ENCODE results near the gene FLCN.

FLCN gene

GRCh38 chr17:17231621-17232302, 5.2 kb downstream of the FLCN start:
- peaks cover 20% of the 10 kb centered on the region for H4K20me1 ChIP-seq (ENCODE audit: insufficient read depth, low read length)
- TF ChIP-seq, protein P1, sequence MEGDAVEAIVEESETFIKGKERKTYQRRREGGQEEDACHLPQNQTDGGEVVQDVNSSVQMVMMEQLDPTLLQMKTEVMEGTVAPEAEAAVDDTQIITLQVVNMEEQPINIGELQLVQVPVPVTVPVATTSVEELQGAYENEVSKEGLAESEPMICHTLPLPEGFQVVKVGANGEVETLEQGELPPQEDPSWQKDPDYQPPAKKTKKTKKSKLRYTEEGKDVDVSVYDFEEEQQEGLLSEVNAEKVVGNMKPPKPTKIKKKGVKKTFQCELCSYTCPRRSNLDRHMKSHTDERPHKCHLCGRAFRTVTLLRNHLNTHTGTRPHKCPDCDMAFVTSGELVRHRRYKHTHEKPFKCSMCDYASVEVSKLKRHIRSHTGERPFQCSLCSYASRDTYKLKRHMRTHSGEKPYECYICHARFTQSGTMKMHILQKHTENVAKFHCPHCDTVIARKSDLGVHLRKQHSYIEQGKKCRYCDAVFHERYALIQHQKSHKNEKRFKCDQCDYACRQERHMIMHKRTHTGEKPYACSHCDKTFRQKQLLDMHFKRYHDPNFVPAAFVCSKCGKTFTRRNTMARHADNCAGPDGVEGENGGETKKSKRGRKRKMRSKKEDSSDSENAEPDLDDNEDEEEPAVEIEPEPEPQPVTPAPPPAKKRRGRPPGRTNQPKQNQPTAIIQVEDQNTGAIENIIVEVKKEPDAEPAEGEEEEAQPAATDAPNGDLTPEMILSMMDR (IDR thresholded peaks at IDR 0.05; ENCODE audit: borderline replicate concordance, extremely low read depth, low read length, poor library complexity, severe bottlenecking): no peak
- TF ChIP-seq EZH2 (IDR thresholded peaks at IDR 0.05; ENCODE audit: borderline replicate concordance, low read depth, low read length, severe bottlenecking): no peak
- peaks cover 65% of the 10 kb centered on the region for H3K36me3 ChIP-seq (ENCODE audit: insufficient read depth, low read length)
- H2AFZ ChIP-seq (ENCODE audit: low read depth, low read length): no peak overlapping the region
- H3K4me2 ChIP-seq (ENCODE audit: insufficient read depth, low read length): no peak overlapping the region
- H3K4me1 ChIP-seq (ENCODE audit: insufficient read depth, low read length): peaks cover 17% of the 10 kb centered on the region
- H3K27me3 ChIP-seq (ENCODE audit: insufficient read depth, low read length, poor library complexity): no peaks in the 10 kb centered on the region
- H3K27ac ChIP-seq (ENCODE audit: low read length): no peak overlapping the region
- H3K9ac ChIP-seq (ENCODE audit: low read depth, low read length): no peak overlapping the region
- peaks cover 42% of the 10 kb centered on the region for H3K79me2 ChIP-seq (ENCODE audit: insufficient read depth, low read length)
- DNase-seq (no peak), ATAC-seq (ENCODE audit: insufficient read depth, low read depth) (no peak)
- no peak overlapping the region for H3K4me3 ChIP-seq (ENCODE audit: low read depth in 1 of 2, low read length in 2 of 2)
- no peaks in the 10 kb centered on the region for H3K9me3 ChIP-seq (ENCODE audit: insufficient read depth, low read length, severe bottlenecking)

- no peaks in the 10 kb centered on the region for H3K9me3 ChIP-seq (ENCODE audit: insufficient read depth, low read length, severe bottlenecking)
- H3K27ac ChIP-seq (ENCODE audit: low read length): no peak overlapping the region
- no peak for ATAC-seq (ENCODE audit: insufficient read depth, low read depth)
- H3K4me2 ChIP-seq (ENCODE audit: insufficient read depth, low read length): no peak overlapping the region
- H3K9ac ChIP-seq (ENCODE audit: low read depth, low read length): no peak overlapping the region
- no peaks in the 10 kb centered on the region for H3K4me1 ChIP-seq (ENCODE audit: insufficient read depth, low read length)
- peaks cover 81% of the 10 kb centered on the region for H3K36me3 ChIP-seq (ENCODE audit: insufficient read depth, low read length)
- peaks cover 15% of the 10 kb centered on the region for H4K20me1 ChIP-seq (ENCODE audit: insufficient read depth, low read length)
- no peak for DNase-seq
- H3K79me2 ChIP-seq (ENCODE audit: insufficient read depth, low read length): peaks cover 22% of the 10 kb centered on the region
- TF ChIP-seq EZH2 (IDR thresholded peaks at IDR 0.05; ENCODE audit: borderline replicate concordance, low read depth, low read length, severe bottlenecking): no peak
- TF ChIP-seq, protein P1 (IDR thresholded peaks at IDR 0.05; ENCODE audit: borderline replicate concordance, extremely low read depth, low read length, poor library complexity, severe bottlenecking): no peak
- H2AFZ ChIP-seq (ENCODE audit: low read depth, low read length): no peak overlapping the region
- H3K4me3 ChIP-seq (ENCODE audit: low read depth in 1 of 2, low read length in 2 of 2): no peak overlapping the region
- no peaks in the 10 kb centered on the region for H3K27me3 ChIP-seq (ENCODE audit: insufficient read depth, low read length, poor library complexity)
Measured at GRCh38 chr17:17229416-17230384, 7.3 kb downstream of the FLCN start.

DNA sequence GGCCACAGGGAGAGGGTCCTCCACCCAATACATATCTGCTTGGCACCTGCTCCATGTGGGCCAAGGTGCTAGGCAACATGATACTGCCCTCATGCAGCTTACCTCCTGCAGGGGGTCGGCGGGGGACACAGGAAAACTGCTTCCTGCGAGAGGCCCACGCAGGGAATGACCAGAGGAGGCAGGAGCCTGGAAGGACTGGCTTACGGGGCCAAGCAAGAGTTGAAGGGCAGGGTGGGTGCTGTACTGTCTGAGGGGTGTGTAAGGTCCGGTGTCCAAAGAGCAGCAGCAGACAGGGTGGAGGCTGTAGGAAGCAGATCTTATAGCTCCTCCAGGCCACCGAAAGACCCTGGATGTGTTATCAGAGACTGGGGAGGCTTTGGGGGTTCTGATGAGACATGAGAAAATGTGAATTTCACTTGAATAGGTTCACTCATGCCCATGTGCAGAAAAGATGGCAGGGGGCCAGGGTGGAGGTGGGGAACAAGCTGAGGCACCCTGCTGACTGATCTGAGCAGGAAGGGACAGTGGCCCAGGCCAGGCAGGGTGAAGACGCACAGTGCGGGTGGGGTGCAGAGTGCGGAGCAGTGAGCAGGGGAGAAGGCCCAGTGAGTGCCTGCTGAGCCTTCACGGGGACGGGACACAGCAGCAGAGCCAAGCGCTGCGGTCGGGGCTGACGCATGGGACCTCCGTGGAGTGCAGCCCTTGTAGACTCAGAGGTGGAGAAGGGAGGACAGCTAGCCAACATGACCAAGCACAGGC, 8.3 kb downstream of the FLCN start:
- Histone ChIP-seq H3K4me1 (ENCODE audit: insufficient read depth, low read length) (no peaks in the 10 kb centered on the region), H4K20me1 (ENCODE audit: insufficient read depth, low read length) (peaks cover 15% of the 10 kb centered on the region), H3K9ac (ENCODE audit: low read depth, low read length) (no peak overlapping the region), H2AFZ (ENCODE audit: low read depth, low read length) (no peak overlapping the region), H3K27ac (ENCODE audit: low read length) (no peak overlapping the region), H3K36me3 (ENCODE audit: insufficient read depth, low read length) (peaks cover 89% of the 10 kb centered on the region), H3K4me2 (ENCODE audit: insufficient read depth, low read length) (no peak overlapping the region), H3K27me3 (ENCODE audit: insufficient read depth, low read length, poor library complexity) (no peaks in the 10 kb centered on the region), H3K79me2 (ENCODE audit: insufficient read depth, low read length) (peaks cover 14% of the 10 kb centered on the region; the same call in 1 of the 2 replicates), H3K4me3 (ENCODE audit: low read depth in 1 of 2, low read length in 2 of 2) (no peak overlapping the region), H3K9me3 (ENCODE audit: insufficient read depth, low read length, severe bottlenecking) (no peaks in the 10 kb centered on the region)
- no peak for TF ChIP-seq EZH2 (IDR thresholded peaks at IDR 0.05; ENCODE audit: borderline replicate concordance, low read depth, low read length, severe bottlenecking)
- TF ChIP-seq, protein P1 (IDR thresholded peaks at IDR 0.05; ENCODE audit: borderline replicate concordance, extremely low read depth, low read length, poor library complexity, severe bottlenecking): no peak
- DNase-seq: no peak
- ATAC-seq (ENCODE audit: insufficient read depth, low read depth): no peak

Data from DND-41 (cell line).